Glutamatergic neuron (in vitro differentiated cells): ENCODE measurements around the gene THADA. TPM values are rescaled to one million over a fixed set of nuclear protein-coding genes. Genes with fewer than 3 reads are reported as not detected.
A peak's percentile ranks its signal among the peaks of the same experiment; 100 is the strongest.
"Not testable (repeated sequence)": the region's sequence is repeated elsewhere in the genome, so short reads cannot be mapped to it uniquely, and the experiment has no call there.

ENCODE experiments used
- DNase-seq: peaks from one replicate; pipeline ENCODE4 v3.0.0; 2022
- H3K27ac Mint-ChIP-seq: one replicate; pipeline ENCODE4 v1.8.0; 2020; ENCODE audit warnings: mild to moderate bottlenecking, mixed read lengths, inconsistent platforms; ENCODE audit not compliant: unreplicated experiment
- H3K27me3 Mint-ChIP-seq: one replicate; pipeline ENCODE4 v1.8.0; 2020; ENCODE audit warnings: mild to moderate bottlenecking, moderate library complexity, mixed read lengths, inconsistent platforms; ENCODE audit not compliant: unreplicated experiment
- H3K36me3 Mint-ChIP-seq: one replicate; pipeline ENCODE4 v1.8.0; 2020; ENCODE audit warnings: mild to moderate bottlenecking, mixed read lengths, inconsistent platforms; ENCODE audit not compliant: unreplicated experiment
- H3K4me1 Mint-ChIP-seq: one replicate; pipeline ENCODE4 v1.8.0; 2020; ENCODE audit warnings: mild to moderate bottlenecking, low read depth, mixed read lengths, inconsistent platforms; ENCODE audit not compliant: unreplicated experiment
- H3K4me3 Mint-ChIP-seq: one replicate; pipeline ENCODE4 v1.8.0; 2020; ENCODE audit warnings: mild to moderate bottlenecking, mixed read lengths, inconsistent platforms; ENCODE audit not compliant: unreplicated experiment
- H3K9me3 Mint-ChIP-seq: one replicate; pipeline ENCODE4 v1.8.0; 2020; ENCODE audit warnings: mild to moderate bottlenecking, moderate library complexity, mixed read lengths, inconsistent platforms; ENCODE audit not compliant: unreplicated experiment
- total RNA-seq: library from RNA; stranded (reverse); fragmentation: NEBNext Ultra II Directional; extraction: Animal tissue kit (Norgen Biotek cat#: 25700); gene quantifications from one replicate; pipeline ENCODE4 v1.2.1, GENCODE V29; 2021; ENCODE audit not compliant: unreplicated experiment
- TF ChIP-seq, protein P1 (sequence below): fragments of 200-600 bp; sonication (generic); IDR thresholded peaks from one replicate; pipeline ENCODE4 v1.5.0; 2021; ENCODE audit not compliant: partially characterized antibody, unreplicated experiment

Gene THADA
- total RNA-seq, 1 donor from 2014 or later: 15.0 TPM

DNA sequence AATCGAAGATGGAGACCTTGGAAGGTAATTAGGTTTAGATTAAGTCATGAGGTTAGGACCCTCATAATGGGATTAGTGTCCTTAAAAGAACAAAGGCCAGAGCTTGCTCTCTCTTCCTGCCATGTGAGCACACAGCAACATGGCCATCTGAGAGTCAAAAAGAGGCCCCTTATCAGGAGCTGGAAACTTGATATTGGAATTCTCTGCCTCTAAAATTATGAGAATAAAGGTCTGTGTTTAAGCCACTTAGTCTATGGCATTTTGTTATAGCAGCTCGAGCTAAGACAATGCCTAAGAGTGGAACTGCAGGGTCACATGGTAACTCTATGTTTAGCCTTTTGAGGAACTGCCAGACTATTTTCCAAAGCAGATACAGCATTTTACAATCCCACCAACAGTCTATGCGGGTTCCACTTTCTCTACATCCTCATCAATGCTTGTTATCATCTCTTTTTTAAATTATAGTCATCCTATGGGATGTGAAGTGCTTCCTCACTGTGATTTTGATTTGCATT is 42.4 kb downstream of the THADA start:
- H3K9me3 Mint-ChIP-seq: peaks cover 3% of the 10 kb centered on the region
- peaks cover 12% of the 10 kb centered on the region for H3K36me3 Mint-ChIP-seq
- H3K4me3 Mint-ChIP-seq: no peak overlapping the region
- no peaks in the 10 kb centered on the region for H3K27me3 Mint-ChIP-seq
- H3K27ac Mint-ChIP-seq: peak overlapping the region; percentile 46
- TF ChIP-seq, protein P1, sequence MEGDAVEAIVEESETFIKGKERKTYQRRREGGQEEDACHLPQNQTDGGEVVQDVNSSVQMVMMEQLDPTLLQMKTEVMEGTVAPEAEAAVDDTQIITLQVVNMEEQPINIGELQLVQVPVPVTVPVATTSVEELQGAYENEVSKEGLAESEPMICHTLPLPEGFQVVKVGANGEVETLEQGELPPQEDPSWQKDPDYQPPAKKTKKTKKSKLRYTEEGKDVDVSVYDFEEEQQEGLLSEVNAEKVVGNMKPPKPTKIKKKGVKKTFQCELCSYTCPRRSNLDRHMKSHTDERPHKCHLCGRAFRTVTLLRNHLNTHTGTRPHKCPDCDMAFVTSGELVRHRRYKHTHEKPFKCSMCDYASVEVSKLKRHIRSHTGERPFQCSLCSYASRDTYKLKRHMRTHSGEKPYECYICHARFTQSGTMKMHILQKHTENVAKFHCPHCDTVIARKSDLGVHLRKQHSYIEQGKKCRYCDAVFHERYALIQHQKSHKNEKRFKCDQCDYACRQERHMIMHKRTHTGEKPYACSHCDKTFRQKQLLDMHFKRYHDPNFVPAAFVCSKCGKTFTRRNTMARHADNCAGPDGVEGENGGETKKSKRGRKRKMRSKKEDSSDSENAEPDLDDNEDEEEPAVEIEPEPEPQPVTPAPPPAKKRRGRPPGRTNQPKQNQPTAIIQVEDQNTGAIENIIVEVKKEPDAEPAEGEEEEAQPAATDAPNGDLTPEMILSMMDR: no peak
- H3K4me1 Mint-ChIP-seq: no peaks in the 10 kb centered on the region
- DNase-seq: no peak

DNA sequence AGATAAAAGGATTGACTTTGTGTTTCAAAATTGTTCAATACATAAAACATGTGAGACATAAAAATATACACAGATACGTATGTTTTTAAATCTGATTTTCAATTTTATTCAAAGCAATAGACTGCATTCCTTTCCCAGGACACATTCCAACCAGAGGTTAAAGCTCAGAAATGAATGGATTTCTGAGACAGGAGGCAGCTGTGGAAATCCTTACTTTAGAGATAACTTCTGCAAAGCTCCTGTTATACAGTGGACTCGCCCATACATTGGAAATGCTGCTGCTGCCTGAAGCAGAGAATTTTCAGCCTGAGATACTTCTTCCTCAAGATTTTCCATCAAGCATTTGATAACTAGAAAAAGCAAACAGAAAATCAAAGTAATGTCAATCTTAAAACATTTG is 43.8 kb downstream of the THADA start:
- TF ChIP-seq, protein P1: no peak
- H3K4me1 Mint-ChIP-seq: no peaks in the 10 kb centered on the region
- H3K4me3 Mint-ChIP-seq: no peak overlapping the region
- DNase-seq: no peak
- peaks cover 19% of the 10 kb centered on the region for H3K36me3 Mint-ChIP-seq
- no peak overlapping the region for H3K27ac Mint-ChIP-seq
- H3K9me3 Mint-ChIP-seq: peaks cover 3% of the 10 kb centered on the region
- H3K27me3 Mint-ChIP-seq: no peaks in the 10 kb centered on the region

DNA sequence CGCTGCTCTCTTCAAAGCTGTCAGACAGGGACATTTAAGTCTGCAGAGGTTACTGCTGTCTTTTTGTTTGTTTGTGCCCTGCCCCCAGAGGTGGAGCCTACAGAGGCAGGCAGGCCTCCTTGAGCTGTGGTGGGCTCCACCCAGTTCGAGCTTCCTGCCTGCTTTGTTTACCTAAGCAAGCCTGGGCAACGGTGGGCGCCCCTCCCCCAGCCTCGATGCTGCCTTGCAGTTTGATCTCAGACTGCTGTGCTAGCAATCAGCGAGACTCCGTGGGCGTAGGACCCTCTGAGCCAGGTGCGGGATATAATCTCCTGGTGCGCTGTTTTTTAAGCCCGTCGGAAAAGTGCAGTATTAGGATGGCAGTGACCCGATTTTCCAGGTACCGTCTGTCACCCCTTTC is 47.5 kb downstream of the THADA start:
- H3K9me3 Mint-ChIP-seq, H3K27me3 Mint-ChIP-seq, H3K27ac Mint-ChIP-seq, H3K4me1 Mint-ChIP-seq, H3K4me3 Mint-ChIP-seq, DNase-seq: not testable (repeated sequence)
- peaks cover 19% of the 10 kb centered on the region for H3K36me3 Mint-ChIP-seq

DNA sequence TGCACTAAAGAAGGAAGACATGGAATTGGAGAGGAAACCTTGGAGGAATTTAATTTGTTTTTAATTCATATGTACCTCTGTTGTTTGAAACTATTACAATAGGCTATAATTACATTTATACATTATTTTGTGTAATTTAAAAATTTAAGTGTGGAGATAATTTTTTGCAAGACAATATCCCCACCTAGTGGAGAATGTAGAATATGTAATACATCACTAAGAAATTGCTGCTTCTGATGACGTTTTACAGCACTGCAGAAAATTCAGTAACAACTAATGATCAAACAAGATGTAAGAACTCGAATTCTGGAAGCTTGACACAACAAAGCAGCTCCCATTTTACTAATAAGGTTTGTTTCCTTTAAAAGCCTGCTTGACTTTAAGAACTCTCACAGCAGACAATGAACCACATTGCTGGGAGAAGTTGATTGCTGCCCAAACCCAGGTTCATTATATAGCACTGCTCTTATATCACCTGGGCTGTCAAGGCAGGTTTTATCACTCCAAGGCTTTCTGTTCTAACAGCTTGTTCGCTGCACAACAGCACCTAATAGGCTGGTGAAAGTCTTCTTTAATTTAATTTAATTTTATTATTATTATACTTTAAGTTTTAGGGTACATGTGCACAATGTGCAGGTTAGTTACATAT is 53.4 kb downstream of the THADA start:
- no peaks in the 10 kb centered on the region for H3K4me1 Mint-ChIP-seq
- H3K4me3 Mint-ChIP-seq: no peak overlapping the region
- TF ChIP-seq, protein P1: peak; percentile 75
- peaks cover 2% of the 10 kb centered on the region for H3K27me3 Mint-ChIP-seq
- no peaks in the 10 kb centered on the region for H3K9me3 Mint-ChIP-seq
- H3K27ac Mint-ChIP-seq: no peak overlapping the region
- no peak for DNase-seq
- H3K36me3 Mint-ChIP-seq: peaks cover 4% of the 10 kb centered on the region

DNA sequence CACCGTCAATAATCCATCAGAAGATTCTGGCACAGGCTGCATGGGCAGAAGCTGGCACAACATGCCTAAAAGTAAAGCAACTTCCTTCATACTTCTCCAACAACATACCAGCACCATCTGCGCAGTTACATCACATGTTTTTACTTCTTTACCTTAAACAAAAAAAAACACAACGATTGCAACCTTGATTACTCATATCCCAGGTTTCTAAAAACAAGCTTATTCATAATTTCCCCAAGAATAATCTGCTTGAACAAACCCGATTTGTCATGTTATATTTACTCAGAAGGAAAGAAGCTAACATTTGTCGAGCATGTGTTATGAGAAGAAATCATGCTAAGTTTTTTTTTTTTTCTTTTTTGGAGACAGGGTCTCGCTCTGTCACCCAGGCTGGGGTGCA is 54.7 kb downstream of the THADA start:
- TF ChIP-seq, protein P1: no peak
- no peaks in the 10 kb centered on the region for H3K4me1 Mint-ChIP-seq
- peaks cover 2% of the 10 kb centered on the region for H3K27me3 Mint-ChIP-seq
- no peak overlapping the region for H3K27ac Mint-ChIP-seq
- DNase-seq: no peak
- no peaks in the 10 kb centered on the region for H3K9me3 Mint-ChIP-seq
- H3K36me3 Mint-ChIP-seq: no peaks in the 10 kb centered on the region
- H3K4me3 Mint-ChIP-seq: no peak overlapping the region
